Measurements from ENCODE around the gene CTDSPL.

CTDSPL gene

GRCh38 chr3:37943631-37944314, 82.1 kb downstream of the CTDSPL start:
- no peak overlapping the region for H3K56ac ChIP-seq (ENCODE audit: low read length)
- no peak overlapping the region for H2BK120ac ChIP-seq (ENCODE audit: low read depth, low read length)
- H2BK5ac ChIP-seq (ENCODE audit: low read length), result no peak overlapping the region
- H3K4ac ChIP-seq (ENCODE audit: low read depth, low read length), result no peak overlapping the region
- H3K4me2 ChIP-seq (ENCODE audit: low read length), result no peak overlapping the region
- H3K27me3 ChIP-seq (ENCODE audit: insufficient read depth, low read length, poor library complexity), result no peaks in the 10 kb centered on the region
- H3K18ac ChIP-seq (ENCODE audit: low read length), result no peak overlapping the region
- no peak overlapping the region for H3K23ac ChIP-seq (ENCODE audit: low read length)
- no peak for DNase-seq
- 100% methylated on average over 2 of the region's 8 CpGs for WGBS (ENCODE audit: extremely low coverage, insufficient coverage, low lambda C conversion rate)
- H3K79me2 ChIP-seq (ENCODE audit: control insufficient read depth, insufficient read depth, low read length), result no peaks in the 10 kb centered on the region
- H4K8ac ChIP-seq (ENCODE audit: low read depth, low read length), result no peak overlapping the region
- no peak overlapping the region for H2AK5ac ChIP-seq (ENCODE audit: low read length)
- H3K4me3 ChIP-seq (ENCODE audit: low read length), result no peak overlapping the region
- no peaks in the 10 kb centered on the region for H3K36me3 ChIP-seq (ENCODE audit: control insufficient read depth, insufficient read depth, low read length)
- no peak overlapping the region for H3K9ac ChIP-seq (ENCODE audit: low read length)
- peaks cover 8% of the 10 kb centered on the region for H3K4me1 ChIP-seq (ENCODE audit: control insufficient read depth, low read depth, low read length)
- H3K27ac ChIP-seq (ENCODE audit: low read depth, low read length), result no peak overlapping the region
- no peak overlapping the region for H2BK15ac ChIP-seq (replicated peaks; ENCODE audit: low read depth)
- H4K5ac ChIP-seq (ENCODE audit: low read length), result no peak overlapping the region
- H3K79me1 ChIP-seq (ENCODE audit: low read length), result no peaks in the 10 kb centered on the region

GRCh38 chr3:37944391-37944842, 82.7 kb downstream of the CTDSPL start:
- Histone ChIP-seq H3K4me1 (ENCODE audit: control insufficient read depth, low read depth, low read length) (peaks cover 8% of the 10 kb centered on the region), H3K79me2 (ENCODE audit: control insufficient read depth, insufficient read depth, low read length) (no peaks in the 10 kb centered on the region), H2AK5ac (ENCODE audit: low read length) (no peak overlapping the region), H3K56ac (ENCODE audit: low read length) (no peak overlapping the region), H3K9ac (ENCODE audit: low read length) (no peak overlapping the region), H2BK5ac (ENCODE audit: low read length) (no peak overlapping the region), H3K27me3 (ENCODE audit: insufficient read depth, low read length, poor library complexity) (no peaks in the 10 kb centered on the region), H3K18ac (ENCODE audit: low read length) (no peak overlapping the region), H3K4me3 (ENCODE audit: low read length) (no peak overlapping the region), H3K36me3 (ENCODE audit: control insufficient read depth, insufficient read depth, low read length) (no peaks in the 10 kb centered on the region), H3K27ac (ENCODE audit: low read depth, low read length) (no peak overlapping the region), H3K79me1 (ENCODE audit: low read length) (no peaks in the 10 kb centered on the region), H3K23ac (ENCODE audit: low read length) (no peak overlapping the region), H3K4ac (ENCODE audit: low read depth, low read length) (no peak overlapping the region), H2BK15ac (replicated peaks; ENCODE audit: low read depth) (no peak overlapping the region), H4K5ac (ENCODE audit: low read length) (no peak overlapping the region), H2BK120ac (ENCODE audit: low read depth, low read length) (no peak overlapping the region), H4K8ac (ENCODE audit: low read depth, low read length) (no peak overlapping the region), H3K4me2 (ENCODE audit: low read length) (no peak overlapping the region)
- DNase-seq, result no peak
- WGBS (ENCODE audit: extremely low coverage, insufficient coverage, low lambda C conversion rate), result no CpG with 5 or more reads among the region's 2 CpGs

GRCh38 chr3:37945156-37945806, 83.6 kb downstream of the CTDSPL start:
- Histone ChIP-seq H2BK15ac (replicated peaks; ENCODE audit: low read depth) (no peak overlapping the region), H3K27ac (ENCODE audit: low read depth, low read length) (no peak overlapping the region), H4K5ac (ENCODE audit: low read length) (no peak overlapping the region), H3K4me1 (ENCODE audit: control insufficient read depth, low read depth, low read length) (peaks cover 8% of the 10 kb centered on the region), H3K4me3 (ENCODE audit: low read length) (no peak overlapping the region), H4K8ac (ENCODE audit: low read depth, low read length) (peak overlapping the region; percentile 65), H3K27me3 (ENCODE audit: insufficient read depth, low read length, poor library complexity) (no peaks in the 10 kb centered on the region), H3K4me2 (ENCODE audit: low read length) (no peak overlapping the region), H3K4ac (ENCODE audit: low read depth, low read length) (no peak overlapping the region), H2BK120ac (ENCODE audit: low read depth, low read length) (no peak overlapping the region), H3K36me3 (ENCODE audit: control insufficient read depth, insufficient read depth, low read length) (no peaks in the 10 kb centered on the region), H3K23ac (ENCODE audit: low read length) (no peak overlapping the region), H3K56ac (ENCODE audit: low read length) (no peak overlapping the region), H2BK5ac (ENCODE audit: low read length) (no peak overlapping the region), H3K18ac (ENCODE audit: low read length) (no peak overlapping the region), H3K79me1 (ENCODE audit: low read length) (no peaks in the 10 kb centered on the region), H3K9ac (ENCODE audit: low read length) (no peak overlapping the region), H3K79me2 (ENCODE audit: control insufficient read depth, insufficient read depth, low read length) (no peaks in the 10 kb centered on the region), H2AK5ac (ENCODE audit: low read length) (no peak overlapping the region)
- WGBS (ENCODE audit: extremely low coverage, insufficient coverage, low lambda C conversion rate), result no CpG with 5 or more reads among the region's 6 CpGs
- DNase-seq, result no peak

DNA sequence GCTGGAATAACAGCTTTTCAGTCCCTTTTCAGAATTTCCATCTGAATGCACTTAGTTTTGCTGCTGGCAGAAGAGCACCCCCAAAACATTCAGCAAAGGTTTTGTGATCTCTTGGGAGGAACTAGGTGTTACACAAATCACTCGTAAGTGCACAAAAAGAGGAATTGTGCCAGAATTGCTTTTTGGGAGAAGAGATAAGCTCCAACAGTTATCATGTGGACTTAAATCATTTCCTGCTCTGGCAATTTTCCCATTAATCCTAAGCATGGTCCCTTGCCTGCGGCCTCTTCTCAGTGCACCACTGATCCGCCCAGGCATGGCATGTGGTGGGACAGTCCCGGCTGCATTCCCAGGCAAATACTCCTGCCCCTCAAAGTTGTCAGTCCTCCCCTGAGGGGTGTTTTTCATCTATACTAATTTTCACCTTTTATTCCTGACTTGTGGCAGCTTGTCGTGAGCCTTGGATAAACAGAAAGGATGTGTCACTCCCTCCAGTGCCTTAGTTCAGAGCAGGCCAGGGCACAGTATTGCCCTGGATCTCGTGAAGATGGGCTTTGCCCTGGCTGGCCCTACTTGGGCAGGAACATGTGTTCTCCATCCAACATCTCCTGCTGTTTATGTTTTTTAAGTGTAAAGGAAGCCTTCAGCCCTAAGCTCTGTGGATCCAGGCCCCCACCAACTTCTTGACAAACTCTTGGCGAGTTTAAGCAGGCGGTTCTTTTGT, 84.3 kb downstream of the CTDSPL start:
- Histone ChIP-seq H3K27me3 (ENCODE audit: insufficient read depth, low read length, poor library complexity) (no peaks in the 10 kb centered on the region), H3K23ac (ENCODE audit: low read length) (no peak overlapping the region), H2BK5ac (ENCODE audit: low read length) (no peak overlapping the region), H3K18ac (ENCODE audit: low read length) (no peak overlapping the region), H3K79me1 (ENCODE audit: low read length) (no peaks in the 10 kb centered on the region), H3K9ac (ENCODE audit: low read length) (no peak overlapping the region), H3K27ac (ENCODE audit: low read depth, low read length) (no peak overlapping the region), H2BK15ac (replicated peaks; ENCODE audit: low read depth) (no peak overlapping the region), H3K4me1 (ENCODE audit: control insufficient read depth, low read depth, low read length) (peaks cover 8% of the 10 kb centered on the region), H4K8ac (ENCODE audit: low read depth, low read length) (no peak overlapping the region), H3K36me3 (ENCODE audit: control insufficient read depth, insufficient read depth, low read length) (no peaks in the 10 kb centered on the region), H3K4me2 (ENCODE audit: low read length) (no peak overlapping the region), H3K4me3 (ENCODE audit: low read length) (no peak overlapping the region), H3K4ac (ENCODE audit: low read depth, low read length) (no peak overlapping the region), H3K56ac (ENCODE audit: low read length) (no peak overlapping the region), H3K79me2 (ENCODE audit: control insufficient read depth, insufficient read depth, low read length) (no peaks in the 10 kb centered on the region), H4K5ac (ENCODE audit: low read length) (no peak overlapping the region), H2AK5ac (ENCODE audit: low read length) (no peak overlapping the region), H2BK120ac (ENCODE audit: low read depth, low read length) (no peak overlapping the region)
- DNase-seq, result peak; percentile 69
- no CpG with 5 or more reads among the region's 8 CpGs for WGBS (ENCODE audit: extremely low coverage, insufficient coverage, low lambda C conversion rate)

GRCh38 chr3:37946531-37946889, 84.8 kb downstream of the CTDSPL start:
- Histone ChIP-seq H2AK5ac (ENCODE audit: low read length) (no peak overlapping the region), H2BK120ac (ENCODE audit: low read depth, low read length) (no peak overlapping the region), H3K4me3 (ENCODE audit: low read length) (no peak overlapping the region), H3K79me1 (ENCODE audit: low read length) (no peaks in the 10 kb centered on the region), H3K27ac (ENCODE audit: low read depth, low read length) (no peak overlapping the region), H4K5ac (ENCODE audit: low read length) (no peak overlapping the region), H4K8ac (ENCODE audit: low read depth, low read length) (no peak overlapping the region), H3K18ac (ENCODE audit: low read length) (no peak overlapping the region), H3K4me2 (ENCODE audit: low read length) (no peak overlapping the region), H3K27me3 (ENCODE audit: insufficient read depth, low read length, poor library complexity) (no peaks in the 10 kb centered on the region), H3K56ac (ENCODE audit: low read length) (no peak overlapping the region), H3K4ac (ENCODE audit: low read depth, low read length) (no peak overlapping the region), H3K23ac (ENCODE audit: low read length) (no peak overlapping the region), H2BK15ac (replicated peaks; ENCODE audit: low read depth) (no peak overlapping the region), H3K36me3 (ENCODE audit: control insufficient read depth, insufficient read depth, low read length) (no peaks in the 10 kb centered on the region), H3K4me1 (ENCODE audit: control insufficient read depth, low read depth, low read length) (peaks cover 8% of the 10 kb centered on the region), H2BK5ac (ENCODE audit: low read length) (no peak overlapping the region), H3K79me2 (ENCODE audit: control insufficient read depth, insufficient read depth, low read length) (no peaks in the 10 kb centered on the region), H3K9ac (ENCODE audit: low read length) (no peak overlapping the region)
- no CpG with 5 or more reads among the region's 2 CpGs for WGBS (ENCODE audit: extremely low coverage, insufficient coverage, low lambda C conversion rate)
- no peak for DNase-seq
